OCI-LY1 (cell line): ENCODE data around the gene OGFOD3.

ENCODE experiments used
- H2AFZ ChIP-seq: fragments of 200-600 bp; sonication (generic), shearing (Covaris generic); 2 replicates; pipeline ENCODE4 v1.6.0; 2014; ENCODE audit warnings: antibody characterized with exemption, mild to moderate bottlenecking, low read length
- H3F3A ChIP-seq: fragments of 200-600 bp; sonication (generic), shearing (Covaris generic); 2 replicates; pipeline ENCODE4 v1.6.0; 2014; ENCODE audit warnings: mild to moderate bottlenecking, antibody characterized with exemption, low read length, moderate library complexity; ENCODE audit not compliant: insufficient read depth
- H3K27ac ChIP-seq: fragments of 200-600 bp; sonication (generic); 2 replicates; pipeline ENCODE4 v1.5.1; 2014; ENCODE audit warnings: low read length, mixed run types, mild to moderate bottlenecking, low read depth; ENCODE audit not compliant: poor library complexity, severe bottlenecking
- H3K27me3 ChIP-seq: fragments of 200-600 bp; sonication (generic); 2 replicates; pipeline ENCODE4 v1.6.0; 2014; ENCODE audit warnings: antibody characterized with exemption, mild to moderate bottlenecking, low read length, moderate library complexity; ENCODE audit not compliant: insufficient read depth
- H3K36me3 ChIP-seq: fragments of 200-600 bp; sonication (generic); 2 replicates; pipeline ENCODE4 v1.6.1; 2014; ENCODE audit warnings: mild to moderate bottlenecking, antibody characterized with exemption, low read length, moderate library complexity, mixed read lengths; ENCODE audit not compliant: insufficient read depth
- H3K4me1 ChIP-seq: fragments of 200-600 bp; sonication (generic); 2 replicates; pipeline ENCODE4 v1.5.1; 2014; ENCODE audit warnings: mild to moderate bottlenecking, low read length, moderate library complexity; ENCODE audit not compliant: insufficient read depth, severe bottlenecking
- H3K4me2 ChIP-seq: fragments of 200-600 bp; sonication (generic), shearing (Covaris generic); 2 replicates; pipeline ENCODE4 v1.6.1; 2014; ENCODE audit warnings: low read length
- H3K4me3 ChIP-seq: fragments of 200-600 bp; sonication (generic); 2 replicates; pipeline ENCODE4 v1.5.1; 2014; ENCODE audit warnings: low read length, low read depth, mild to moderate bottlenecking, mixed read lengths; ENCODE audit not compliant: poor library complexity, severe bottlenecking
- H3K79me2 ChIP-seq: fragments of 200-600 bp; shearing (Covaris generic); 2 replicates; pipeline ENCODE4 v1.6.1; 2016; ENCODE audit warnings: mixed run types, low read length, mixed read lengths; ENCODE audit not compliant: insufficient read depth
- H3K9ac ChIP-seq: fragments of 200-600 bp; sonication (generic), shearing (Covaris generic); 2 replicates; pipeline ENCODE4 v1.6.1; 2014; ENCODE audit warnings: mild to moderate bottlenecking, low read length, mixed read lengths
- H3K9me2 ChIP-seq: fragments of 200-600 bp; sonication (generic), shearing (Covaris generic); 2 replicates; pipeline ENCODE4 v1.6.1; 2014; ENCODE audit warnings: low read depth, mild to moderate bottlenecking, low read length, mixed read lengths
- H3K9me3 ChIP-seq: fragments of 200-600 bp; shearing (Covaris generic); 2 replicates; pipeline ENCODE4 v1.6.1; 2014; ENCODE audit warnings: low read length, mixed read lengths
- H4K20me1 ChIP-seq: fragments of 200-600 bp; sonication (generic), shearing (Covaris generic); 2 replicates; pipeline ENCODE4 v1.6.0; 2016; ENCODE audit warnings: mild to moderate bottlenecking, low read length; ENCODE audit not compliant: insufficient read depth
- EZH2 ChIP-seq: fragments of 200-600 bp; sonication (generic), shearing (Covaris generic); IDR thresholded peaks from 2 replicates; pipeline ENCODE4 v1.8.0; 2017; ENCODE audit warnings: borderline replicate concordance, mixed run types, mild to moderate bottlenecking, antibody characterized with exemption, low read length, moderate library complexity, mixed read lengths
- TF ChIP-seq, protein P1 (sequence below): fragments of 200-600 bp; sonication (generic), shearing (Covaris generic); IDR thresholded peaks from 2 replicates; pipeline ENCODE4 v1.5.1; 2017; ENCODE audit warnings: mild to moderate bottlenecking, antibody characterized with exemption, low read length, moderate library complexity, mixed read lengths

Gene OGFOD3

DNA sequence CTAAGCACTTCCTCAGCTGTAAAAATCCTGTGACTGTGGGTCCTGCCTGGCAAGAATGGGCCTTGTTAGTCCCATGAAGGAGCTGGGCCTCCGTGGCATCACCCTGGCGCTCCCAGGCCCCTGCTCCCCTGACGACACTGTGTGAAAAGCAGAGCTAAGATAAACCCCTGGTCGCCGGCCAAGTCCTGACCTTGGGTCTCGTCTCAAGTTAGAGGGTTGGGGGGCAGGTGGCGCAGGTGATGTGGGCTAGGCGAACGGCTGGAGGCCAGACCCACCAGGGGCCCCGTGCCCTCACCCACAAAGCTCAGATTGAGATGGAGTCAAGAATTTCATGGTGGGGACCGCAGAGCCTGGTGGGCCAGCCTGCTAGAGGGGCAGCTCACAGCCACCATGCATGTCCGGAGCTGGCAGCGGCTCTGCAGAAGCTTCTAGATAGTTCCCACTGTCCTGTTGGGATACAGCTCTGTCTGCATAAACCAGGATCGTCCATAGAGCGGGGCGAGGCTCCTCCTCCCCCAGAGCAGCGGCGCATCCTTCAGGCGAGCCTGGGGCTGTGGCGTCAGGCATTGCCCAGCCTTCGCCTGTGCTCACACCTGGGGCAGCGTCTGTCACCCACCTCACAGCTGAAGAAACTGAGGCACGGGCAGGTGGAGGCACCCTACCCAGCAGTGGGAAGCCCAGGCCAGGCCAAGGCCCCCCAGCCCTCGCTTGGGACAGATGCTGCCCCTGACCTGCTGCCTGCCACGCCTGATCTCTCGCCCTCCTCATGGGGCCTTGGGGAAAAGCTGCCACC is 20.2 kb upstream of the OGFOD3 start:
- Histone ChIP-seq H3K36me3 (peaks cover 36% of the 10 kb centered on the region), H3K4me1 (peaks cover 43% of the 10 kb centered on the region), H2AFZ (no peak overlapping the region), H3K4me2 (no peak overlapping the region), H3K79me2 (no peaks in the 10 kb centered on the region), H3K27me3 (no peaks in the 10 kb centered on the region), H3K9me3 (no peaks in the 10 kb centered on the region), H3K9me2 (no peaks in the 10 kb centered on the region), H4K20me1 (no peaks in the 10 kb centered on the region), H3K9ac (no peak overlapping the region), H3K27ac (no peak overlapping the region), H3K4me3 (no peak overlapping the region), H3F3A (peaks cover 9% of the 10 kb centered on the region; the same call in 1 of the 2 replicates)
- no peak for TF ChIP-seq EZH2
- TF ChIP-seq, protein P1, sequence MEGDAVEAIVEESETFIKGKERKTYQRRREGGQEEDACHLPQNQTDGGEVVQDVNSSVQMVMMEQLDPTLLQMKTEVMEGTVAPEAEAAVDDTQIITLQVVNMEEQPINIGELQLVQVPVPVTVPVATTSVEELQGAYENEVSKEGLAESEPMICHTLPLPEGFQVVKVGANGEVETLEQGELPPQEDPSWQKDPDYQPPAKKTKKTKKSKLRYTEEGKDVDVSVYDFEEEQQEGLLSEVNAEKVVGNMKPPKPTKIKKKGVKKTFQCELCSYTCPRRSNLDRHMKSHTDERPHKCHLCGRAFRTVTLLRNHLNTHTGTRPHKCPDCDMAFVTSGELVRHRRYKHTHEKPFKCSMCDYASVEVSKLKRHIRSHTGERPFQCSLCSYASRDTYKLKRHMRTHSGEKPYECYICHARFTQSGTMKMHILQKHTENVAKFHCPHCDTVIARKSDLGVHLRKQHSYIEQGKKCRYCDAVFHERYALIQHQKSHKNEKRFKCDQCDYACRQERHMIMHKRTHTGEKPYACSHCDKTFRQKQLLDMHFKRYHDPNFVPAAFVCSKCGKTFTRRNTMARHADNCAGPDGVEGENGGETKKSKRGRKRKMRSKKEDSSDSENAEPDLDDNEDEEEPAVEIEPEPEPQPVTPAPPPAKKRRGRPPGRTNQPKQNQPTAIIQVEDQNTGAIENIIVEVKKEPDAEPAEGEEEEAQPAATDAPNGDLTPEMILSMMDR, result no peak

DNA sequence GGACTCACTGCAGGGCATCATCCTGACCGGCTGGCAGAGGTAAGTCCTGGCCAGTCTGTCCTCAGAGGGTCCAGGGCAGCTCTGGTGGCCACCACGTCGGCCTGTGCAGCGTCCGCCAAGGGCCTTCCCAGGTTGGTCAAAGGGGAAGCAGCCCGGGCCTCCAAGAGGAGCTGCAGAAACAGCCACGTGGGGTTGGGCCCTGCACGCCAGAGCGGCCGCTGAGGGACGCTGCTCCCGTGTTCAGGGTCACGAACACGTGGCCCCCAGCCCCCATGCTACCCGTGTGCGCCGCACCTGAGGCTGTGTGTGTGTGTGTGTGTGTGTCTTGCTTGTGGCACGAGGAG is 18.9 kb upstream of the OGFOD3 start:
- TF ChIP-seq, protein P1, result no peak
- TF ChIP-seq EZH2, result no peak
- Histone ChIP-seq H3F3A (peaks cover 9% of the 10 kb centered on the region; the same call in 1 of the 2 replicates), H3K36me3 (peaks cover 23% of the 10 kb centered on the region), H2AFZ (no peak overlapping the region), H3K27me3 (no peaks in the 10 kb centered on the region), H3K9me3 (no peaks in the 10 kb centered on the region), H3K79me2 (no peaks in the 10 kb centered on the region), H3K9ac (no peak overlapping the region), H3K4me1 (peaks cover 36% of the 10 kb centered on the region), H4K20me1 (no peaks in the 10 kb centered on the region), H3K27ac (no peak overlapping the region), H3K4me3 (no peak overlapping the region), H3K9me2 (no peaks in the 10 kb centered on the region), H3K4me2 (no peak overlapping the region)

DNA sequence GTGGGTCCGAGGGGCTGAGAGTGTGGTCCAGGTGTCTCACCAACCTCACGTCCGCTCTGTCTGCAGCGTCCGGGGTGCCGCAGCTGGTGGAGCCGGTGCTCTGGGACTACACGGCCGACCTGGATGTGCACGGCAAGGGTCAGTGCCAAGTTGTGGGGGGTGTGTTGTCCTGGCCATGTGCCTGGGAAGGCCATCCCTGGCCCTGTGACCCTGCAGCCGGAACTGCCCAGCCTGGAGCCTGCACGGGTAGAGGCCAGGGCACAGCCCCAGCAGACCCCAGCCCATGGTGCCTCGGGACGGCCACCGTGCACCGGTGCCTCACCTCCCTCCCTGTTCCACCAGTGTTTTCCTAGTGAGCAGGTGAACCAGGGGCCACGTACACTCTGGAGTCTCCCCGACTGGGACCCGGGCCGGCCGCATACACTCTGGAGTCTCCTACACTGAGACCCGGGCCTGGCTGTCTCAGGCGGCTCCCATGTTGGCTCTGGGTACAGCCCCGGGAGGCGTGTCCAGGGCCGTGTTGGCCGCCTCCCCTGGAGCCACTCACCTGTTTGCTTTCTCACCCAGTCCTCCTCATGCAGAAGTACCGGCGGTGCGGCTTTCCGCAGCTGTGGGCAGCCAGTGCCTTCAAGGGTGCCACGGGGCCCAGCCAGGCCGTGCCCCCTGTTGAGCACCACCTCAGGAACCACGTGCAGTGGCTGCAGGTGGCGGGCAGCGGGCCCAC is 18.4 kb upstream of the OGFOD3 start:
- Histone ChIP-seq H2AFZ (no peak overlapping the region), H3K27ac (no peak overlapping the region), H3K36me3 (peaks cover 17% of the 10 kb centered on the region), H3K79me2 (no peaks in the 10 kb centered on the region), H3K4me2 (no peak overlapping the region), H4K20me1 (no peaks in the 10 kb centered on the region), H3K4me1 (peaks cover 31% of the 10 kb centered on the region), H3K9me3 (no peaks in the 10 kb centered on the region), H3K27me3 (no peaks in the 10 kb centered on the region), H3K9ac (no peak overlapping the region), H3K4me3 (no peak overlapping the region), H3K9me2 (no peaks in the 10 kb centered on the region), H3F3A (peaks cover 5% of the 10 kb centered on the region; the same call in 1 of the 2 replicates)
- TF ChIP-seq, protein P1, result no peak
- TF ChIP-seq EZH2, result no peak
